Fibroblast of mammary gland (primary cell): Measurements from ENCODE around the gene LRRC3C.

Experiments
- DNase-seq: peaks from one replicate; pipeline ENCODE4 v3.0.0-alpha.2; 2010; ENCODE audit warnings: low read depth
- H3K4me3 ChIP-seq: 2 replicates; pipeline ENCODE4 v1.5.1; 2011; ENCODE audit warnings: low read depth, mild to moderate bottlenecking, low read length, moderate library complexity; ENCODE audit not compliant: control insufficient read depth
- CTCF ChIP-seq: conservative IDR thresholded peaks from 2 replicates; pipeline ENCODE4 v1.5.1; 2011; ENCODE audit warnings: low read depth, low read length, inconsistent platforms; ENCODE audit not compliant: control insufficient read depth, insufficient read depth

The LRRC3C gene

GRCh38 chr17:39950871-39951348, 23.4 kb downstream of the LRRC3C start:
- no peak overlapping the region for H3K4me3 ChIP-seq
- peak; percentile 53 for DNase-seq
- TF ChIP-seq CTCF = no peak

GRCh38 chr17:39951924-39952679, 24.6 kb downstream of the LRRC3C start:
- H3K4me3 ChIP-seq = peak overlapping the region; percentile 34
- no peak for TF ChIP-seq CTCF
- DNase-seq = no peak

GRCh38 chr17:39952680-39953470, 25.3 kb downstream of the LRRC3C start:
- peak overlapping the region; percentile 44 for H3K4me3 ChIP-seq
- no peak for TF ChIP-seq CTCF
- DNase-seq = peak; percentile 92

GRCh38 chr17:39953471-39953888, 25.9 kb downstream of the LRRC3C start:
- no peak for DNase-seq
- no peak for TF ChIP-seq CTCF
- H3K4me3 ChIP-seq = peak overlapping the region; percentile 44

GRCh38 chr17:39954876-39955275, 27.3 kb downstream of the LRRC3C start:
- H3K4me3 ChIP-seq = no peak overlapping the region
- no peak for DNase-seq

More at GRCh38 chr17:39954876-39955275, 27.3 kb downstream of the LRRC3C start:
- TF ChIP-seq CTCF = no peak
